Endometrium (tissue), 2 donors: ENCODE results near the gene CADPS.

Source experiments
- FAIRE-seq: peaks from 2 replicates; lab custom pipeline; 2012; peaks lifted over from hg19 to GRCh38; lab: Jason Lieb, UNC
- donor health status: control.
- donor health status: control.

The CADPS gene

GRCh38 chr3:62874711-62875557, at the start of gene CADPS:
CADPS (minus strand) TSS chr3:62875416; CDS start chr3:62875029, 387 bp downstream.
- FAIRE-seq = no peak

- FAIRE-seq = peak; percentile 50
Measured at GRCh38 chr3:62923066-62923465, 47.9 kb upstream of the CADPS start.

DNA sequence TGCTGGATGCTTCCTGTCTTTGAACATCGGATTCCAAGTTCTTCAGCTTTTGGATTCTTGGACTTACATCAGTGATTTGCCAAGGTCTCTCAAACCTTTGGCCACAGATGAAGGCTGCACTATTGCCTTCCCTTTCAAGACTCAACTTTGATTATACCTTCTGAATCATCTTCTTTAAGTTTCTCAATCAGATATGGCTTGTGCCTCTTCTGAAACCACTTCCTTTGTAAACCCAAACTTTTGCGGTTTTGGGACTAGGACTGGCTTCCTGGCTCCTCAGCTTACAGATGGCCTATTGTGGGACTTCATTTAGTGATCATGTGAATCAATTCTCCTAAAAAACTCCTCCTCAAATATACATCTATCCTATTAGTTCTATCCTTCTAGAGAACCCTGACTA, 47.1 kb upstream of the CADPS start:
- FAIRE-seq = no peak

DNA sequence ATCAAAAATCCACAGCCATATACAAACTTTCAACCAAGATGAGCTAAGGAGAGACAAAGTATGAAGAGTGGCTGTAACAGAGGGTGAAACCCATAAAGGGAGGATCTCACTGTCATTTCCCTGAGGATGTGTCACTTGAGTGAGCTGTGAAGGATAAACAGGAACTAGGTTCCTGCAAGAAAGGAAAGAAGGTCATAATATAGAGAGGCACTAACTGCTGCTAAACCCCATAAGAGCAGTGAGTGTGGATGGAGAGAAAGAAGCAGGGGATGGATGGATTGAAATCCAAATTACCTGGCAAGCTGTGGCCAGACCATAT, 45.2 kb upstream of the CADPS start:
- FAIRE-seq = no peak

GRCh38 chr3:62919784-62920465, 44.7 kb upstream of the CADPS start:
- no peak for FAIRE-seq

GRCh38 chr3:62918777-62919176, 43.6 kb upstream of the CADPS start:
- no peak for FAIRE-seq

- FAIRE-seq = no peak
Measured at GRCh38 chr3:62918131-62918530, 42.9 kb upstream of the CADPS start.

DNA sequence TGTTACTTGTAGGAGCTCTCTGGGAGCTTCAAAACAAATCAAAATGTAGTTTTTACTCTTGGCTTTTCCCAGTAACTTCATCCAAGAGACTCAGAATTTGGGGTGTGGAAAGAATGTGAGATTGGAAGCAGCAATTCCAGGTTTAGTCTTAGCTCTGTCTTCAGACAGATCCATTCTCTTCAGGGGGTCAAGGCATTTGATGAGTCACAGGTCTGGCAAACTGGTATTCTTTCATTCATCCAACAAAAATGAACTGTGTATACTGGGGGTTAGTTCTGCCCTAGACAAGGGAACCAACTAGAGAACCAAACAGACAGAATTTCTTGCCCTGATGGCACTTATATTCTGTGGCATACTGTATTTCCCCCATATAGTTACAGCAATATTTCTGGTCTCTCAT, 36.3 kb upstream of the CADPS start:
- FAIRE-seq = no peak

- no peak for FAIRE-seq
Measured at GRCh38 chr3:62905331-62905730, 30.1 kb upstream of the CADPS start.

DNA sequence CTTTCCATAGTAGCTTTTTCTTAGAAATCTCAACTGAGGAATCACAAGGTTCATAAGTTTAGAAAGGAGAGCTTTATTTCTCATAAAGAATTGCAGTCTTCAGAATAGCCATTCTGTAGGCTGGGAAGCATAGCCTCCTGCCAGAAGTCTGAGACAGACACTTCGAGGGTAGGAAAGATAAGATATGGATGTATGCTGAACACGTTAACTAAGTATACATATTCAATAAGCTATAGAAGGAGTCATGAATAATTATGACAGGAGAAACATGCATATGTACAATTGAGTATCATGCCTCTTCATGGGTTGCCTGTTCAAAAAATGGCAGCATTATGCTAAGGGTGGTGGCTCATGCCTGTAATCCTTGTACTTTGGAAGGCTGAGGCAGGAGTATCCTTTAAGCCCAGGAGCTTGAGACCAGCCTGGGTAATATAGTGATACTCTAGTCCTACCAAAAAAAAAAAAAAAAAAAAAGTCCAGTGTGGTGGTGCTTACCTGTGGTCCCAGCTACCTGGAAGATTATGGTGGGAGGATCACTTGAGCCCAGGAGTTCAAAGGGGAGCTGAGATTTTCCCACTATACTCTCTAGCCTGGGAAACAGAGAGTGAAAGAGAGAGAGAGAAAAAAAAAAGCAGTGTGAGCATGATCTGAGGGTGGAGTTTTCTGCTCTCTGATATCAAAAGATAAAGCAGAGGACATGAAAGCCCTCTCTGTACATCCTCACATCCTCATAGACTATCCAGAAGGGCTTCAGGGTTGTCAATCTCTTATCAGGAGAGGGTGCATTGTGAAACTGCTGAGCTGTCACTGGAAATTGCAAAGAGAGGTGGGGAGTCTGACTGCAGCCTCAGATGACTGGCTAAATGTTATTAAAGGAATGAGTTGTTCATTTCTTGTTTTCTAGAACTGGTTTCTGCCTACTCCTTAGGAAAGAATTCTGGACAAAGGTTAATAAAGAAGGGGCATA, 23.6 kb upstream of the CADPS start:
- FAIRE-seq = no peak

GRCh38 chr3:62895901-62896300, 20.7 kb upstream of the CADPS start:
- FAIRE-seq = no peak

DNA sequence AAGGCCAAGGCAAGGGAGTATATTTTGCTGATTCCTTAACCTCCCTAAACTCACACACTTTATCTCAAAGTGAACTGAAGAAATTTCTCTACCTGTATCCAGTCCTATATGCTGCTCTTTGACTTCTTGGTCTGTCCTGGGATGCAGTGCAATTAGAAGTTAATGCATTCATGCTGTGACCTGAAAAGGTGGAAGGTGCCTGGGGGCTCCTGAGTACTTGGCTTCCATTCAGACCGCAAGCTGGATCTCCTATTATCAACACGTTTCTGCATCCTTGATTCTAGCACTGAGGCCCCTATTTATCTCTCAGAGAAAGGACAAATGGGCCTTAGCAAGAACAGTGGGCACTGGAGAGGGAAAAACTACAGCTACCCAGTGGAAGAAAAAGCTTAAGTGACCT, 17.7 kb upstream of the CADPS start:
- FAIRE-seq = no peak

GRCh38 chr3:62892045-62892444, 16.8 kb upstream of the CADPS start:
- FAIRE-seq = no peak

- FAIRE-seq = no peak
Measured at GRCh38 chr3:62888778-62889177, 13.6 kb upstream of the CADPS start.

DNA sequence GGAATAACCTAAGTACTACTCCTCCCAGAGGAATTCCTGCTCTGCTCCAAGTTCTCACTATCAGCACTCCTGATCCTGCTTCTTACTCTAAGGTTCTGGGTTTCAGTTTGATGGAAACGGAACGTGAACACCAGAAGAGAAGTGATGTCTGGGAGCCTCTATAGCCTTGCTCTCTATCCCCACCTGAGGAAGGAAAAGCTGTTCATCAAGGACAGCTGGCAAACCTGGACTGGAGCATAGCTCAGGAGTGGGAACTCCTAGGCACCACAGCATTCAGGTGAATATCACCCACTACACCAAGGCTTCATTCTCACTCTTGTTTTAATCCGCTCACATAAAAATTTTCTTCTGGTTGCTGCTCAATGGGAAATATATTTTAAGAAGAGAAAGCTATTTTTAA, 13.0 kb upstream of the CADPS start:
- FAIRE-seq = no peak

DNA sequence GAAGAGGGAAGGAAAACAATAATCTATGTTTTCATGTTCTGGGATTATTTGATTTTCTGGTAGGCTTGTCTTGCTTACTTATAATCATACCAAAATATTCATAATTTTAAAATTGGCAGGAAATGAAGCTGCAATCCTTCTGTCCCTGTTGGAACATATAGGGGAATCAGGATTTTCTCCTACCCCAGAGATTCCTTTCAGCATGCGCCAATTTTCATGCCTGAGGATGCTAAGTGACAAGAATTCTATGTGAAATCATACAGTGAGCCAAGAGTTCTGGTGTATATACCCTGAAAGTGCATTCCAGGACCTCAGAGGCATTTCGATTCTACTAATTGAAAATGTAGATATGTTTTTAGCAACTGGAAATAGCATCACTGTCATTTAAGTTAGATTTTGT, 9.9 kb upstream of the CADPS start:
- no peak for FAIRE-seq

- no peak for FAIRE-seq
Measured at GRCh38 chr3:62884096-62884870, 9.1 kb upstream of the CADPS start.

- FAIRE-seq = no peak
Measured at GRCh38 chr3:62882676-62883200, 7.5 kb upstream of the CADPS start.

GRCh38 chr3:62876064-62876463, 848 bp upstream of the CADPS start:
- FAIRE-seq = no peak

GRCh38 chr3:62875558-62876002, 364 bp upstream of the CADPS start:
- no peak for FAIRE-seq
